Gastrocnemius medialis (tissue), 4 donors: ENCODE measurements around the gene MYL2.

Experiments used
- CTCF ChIP-seq, 5 experiments: fragments of 450-650 bp in 3 of 5; fragments of 200-600 bp in 2 of 5; sonication (generic) in 2 of 5; IDR thresholded peaks in 4 of 5; conservative IDR thresholded peaks in 1 of 5; 1 replicate in 4 of 5; 2 replicates in 1 of 5; pipeline ENCODE4 v1.5.1; 2016 to 2019; ENCODE audit warnings: antibody characterized with exemption in 5 of 5, mild to moderate bottlenecking in 3 of 5, moderate library complexity in 3 of 5
- POLR2A ChIP-seq, 2 donors: fragments of 450-650 bp; IDR thresholded peaks; one replicate each; pipeline ENCODE4 v1.6.1; 2017; ENCODE audit warnings: antibody characterized with exemption in 2 of 2, mild to moderate bottlenecking in 2 of 2, moderate library complexity in 2 of 2

- TF ChIP-seq CTCF (IDR thresholded peaks at IDR 0.05 in 4 of 5, conservative IDR thresholded peaks at IDR 0.05 in 1 of 5) (no peak), POLR2A (IDR thresholded peaks at IDR 0.05) (no peak)
These were observed 9.4 kb upstream of the MYL2 start for GRCh38 chr12:110929818-110930217.
